Suprapubic skin (tissue), 4 donors: ENCODE results near the gene ADCK2. TPM values are rescaled to one million over a fixed set of nuclear protein-coding genes. Genes with fewer than 3 reads are reported as not detected.
A peak's percentile ranks its signal among the peaks of the same experiment; 100 is the strongest.
"Not testable (repeated sequence)": the region's sequence is repeated elsewhere in the genome, so short reads cannot be mapped to it uniquely, and the experiment has no call there.

Source experiments
- DNase-seq, 2 donors: peaks; one replicate each; pipeline ENCODE4 v3.0.0-alpha.2; 2019; ENCODE audit warnings: low spot score in 2 of 2
- H3K27ac ChIP-seq: fragments of 200-600 bp; sonication (generic); one replicate; pipeline ENCODE4 v1.5.1; 2019
- H3K27me3 ChIP-seq: fragments of 200-600 bp; sonication (generic); one replicate; pipeline ENCODE4 v1.5.1; 2019
- H3K36me3 ChIP-seq: fragments of 200-600 bp; sonication (generic); one replicate; pipeline ENCODE4 v1.5.1; 2019
- H3K4me1 ChIP-seq: fragments of 200-600 bp; sonication (generic); one replicate; pipeline ENCODE4 v1.5.1; 2019
- H3K4me3 ChIP-seq: fragments of 200-600 bp; sonication (generic); one replicate; pipeline ENCODE4 v1.5.1; 2019; ENCODE audit warnings: mild to moderate bottlenecking
- H3K9me3 ChIP-seq: fragments of 200-600 bp; sonication (generic); one replicate; pipeline ENCODE4 v1.5.1; 2019
- EP300 ChIP-seq: sonication (generic); formaldehyde crosslinking; IDR thresholded peaks from one replicate; pipeline ENCODE4 v1.6.1; 2017; ENCODE audit warnings: antibody characterized with exemption
- POLR2A ChIP-seq, 2 donors: fragments of 450-650 bp; IDR thresholded peaks; one replicate each; pipeline ENCODE4 v1.6.1; 2017; ENCODE audit warnings: antibody characterized with exemption in 2 of 2, mild to moderate bottlenecking in 2 of 2, moderate library complexity in 2 of 2
- POLR2AphosphoS5 ChIP-seq, 3 donors: sonication (generic); formaldehyde crosslinking; IDR thresholded peaks; one replicate each; pipeline ENCODE4 v1.6.1; 2017; ENCODE audit warnings: antibody characterized with exemption in 3 of 3
- WGBS: methylation state at CpG from one replicate; pipeline ENCODE4 v1.1.5; 2018; 5-methylcytosine and 5-hydroxymethylcytosine counted together
- total RNA-seq, 4 donors: library from RNA; depleted of rRNA; stranded (reverse); fragments of >200 nt; gene quantifications; one replicate each; pipeline ENCODE4 v1.1.0, GENCODE V29; 2016
- TF ChIP-seq, protein P1 (sequence below), 2 donors: fragments of 200-600 bp in 1 of 2; fragments of 450-650 bp in 1 of 2; sonication (generic) in 1 of 2; IDR thresholded peaks; one replicate each; pipeline ENCODE4 v1.5.1; 2016 to 2019; ENCODE audit warnings: antibody characterized with exemption in 2 of 2, mild to moderate bottlenecking in 1 of 2, moderate library complexity in 1 of 2

Gene ADCK2
- total RNA-seq, 4 donors from 2014 or later, result 41.2 to 65.9 (median 53.3) TPM

DNA sequence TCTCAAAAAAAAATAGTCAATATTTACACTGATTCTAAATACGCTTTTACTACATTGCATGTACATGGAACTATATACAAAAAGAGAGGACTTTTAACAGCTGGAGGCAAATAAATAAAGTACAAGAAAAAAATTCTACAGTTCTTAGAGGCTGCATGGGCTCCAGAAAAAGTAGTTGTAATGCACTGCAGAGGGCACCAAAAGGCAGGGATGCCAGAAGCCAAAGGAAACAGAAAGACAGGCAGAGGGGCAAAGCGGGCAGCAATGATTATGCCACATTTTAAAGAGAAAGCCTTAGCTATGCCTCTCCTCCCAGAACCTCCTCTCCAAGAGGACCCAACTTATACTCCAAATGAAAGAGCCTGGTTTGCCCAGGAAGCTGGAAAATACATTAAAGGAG, 11.6 kb upstream of the ADCK2 start:
- 63% methylated on average over 2 of the region's 2 CpGs for WGBS
- H3K27ac ChIP-seq, result no peak overlapping the region
- no peaks in the 10 kb centered on the region for H3K27me3 ChIP-seq
- H3K9me3 ChIP-seq, result no peaks in the 10 kb centered on the region
- H3K4me3 ChIP-seq, result no peak overlapping the region
- peaks cover 11% of the 10 kb centered on the region for H3K4me1 ChIP-seq
- TF ChIP-seq, protein P1, sequence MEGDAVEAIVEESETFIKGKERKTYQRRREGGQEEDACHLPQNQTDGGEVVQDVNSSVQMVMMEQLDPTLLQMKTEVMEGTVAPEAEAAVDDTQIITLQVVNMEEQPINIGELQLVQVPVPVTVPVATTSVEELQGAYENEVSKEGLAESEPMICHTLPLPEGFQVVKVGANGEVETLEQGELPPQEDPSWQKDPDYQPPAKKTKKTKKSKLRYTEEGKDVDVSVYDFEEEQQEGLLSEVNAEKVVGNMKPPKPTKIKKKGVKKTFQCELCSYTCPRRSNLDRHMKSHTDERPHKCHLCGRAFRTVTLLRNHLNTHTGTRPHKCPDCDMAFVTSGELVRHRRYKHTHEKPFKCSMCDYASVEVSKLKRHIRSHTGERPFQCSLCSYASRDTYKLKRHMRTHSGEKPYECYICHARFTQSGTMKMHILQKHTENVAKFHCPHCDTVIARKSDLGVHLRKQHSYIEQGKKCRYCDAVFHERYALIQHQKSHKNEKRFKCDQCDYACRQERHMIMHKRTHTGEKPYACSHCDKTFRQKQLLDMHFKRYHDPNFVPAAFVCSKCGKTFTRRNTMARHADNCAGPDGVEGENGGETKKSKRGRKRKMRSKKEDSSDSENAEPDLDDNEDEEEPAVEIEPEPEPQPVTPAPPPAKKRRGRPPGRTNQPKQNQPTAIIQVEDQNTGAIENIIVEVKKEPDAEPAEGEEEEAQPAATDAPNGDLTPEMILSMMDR (IDR thresholded peaks at IDR 0.05), result no peak
- no peak for TF ChIP-seq POLR2AphosphoS5 (IDR thresholded peaks at IDR 0.05)
- no peak for TF ChIP-seq POLR2A (IDR thresholded peaks at IDR 0.05)
- TF ChIP-seq EP300, result no peak
- no peaks in the 10 kb centered on the region for H3K36me3 ChIP-seq
- DNase-seq, result peak; percentile 3 to 10

DNA sequence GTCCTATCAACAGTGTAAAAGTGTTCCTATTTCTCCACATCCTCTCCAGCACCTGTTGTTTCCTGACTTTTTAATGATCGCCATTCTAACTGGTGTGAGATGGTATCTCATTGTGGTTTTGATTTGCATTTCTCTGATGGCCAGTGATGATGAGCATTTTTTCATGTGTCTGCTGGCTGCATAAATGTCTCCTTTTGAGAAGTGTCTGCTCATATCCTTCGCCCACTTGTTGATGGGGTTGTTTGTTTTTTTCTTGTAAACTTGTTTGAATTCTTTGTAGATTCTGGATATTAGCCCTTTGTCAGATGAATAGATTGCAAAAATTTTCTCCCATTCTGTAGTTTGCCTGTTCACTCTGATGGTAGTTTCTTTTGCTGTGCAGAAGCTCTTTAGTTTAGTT, 9.8 kb upstream of the ADCK2 start:
- H3K4me3 ChIP-seq, H3K9me3 ChIP-seq, H3K4me1 ChIP-seq, H3K27ac ChIP-seq, H3K36me3 ChIP-seq, H3K27me3 ChIP-seq, DNase-seq: not testable (repeated sequence)
- WGBS, result 57% methylated on average over 2 of the region's 2 CpGs

DNA sequence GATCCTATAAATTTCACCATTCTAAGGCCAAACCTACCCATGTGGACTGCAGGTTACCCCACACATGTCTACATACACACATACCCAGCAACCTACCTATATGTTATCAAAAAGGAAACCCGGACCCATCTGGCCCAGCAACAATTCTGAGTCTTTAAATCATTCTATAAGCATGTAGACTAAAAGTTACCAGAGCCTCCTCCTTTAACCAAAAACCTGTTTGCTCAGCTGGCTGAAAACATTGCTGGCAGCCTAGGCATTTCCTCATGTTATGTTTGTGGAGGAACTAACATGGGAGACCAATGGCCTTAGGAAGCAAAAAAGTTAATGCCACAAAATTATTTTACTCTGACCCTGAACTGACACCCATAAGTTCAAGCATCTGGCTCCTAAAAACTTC, 5.3 kb upstream of the ADCK2 start:
- Histone ChIP-seq H3K27me3 (no peaks in the 10 kb centered on the region), H3K4me3 (no peak overlapping the region), H3K27ac (no peak overlapping the region), H3K36me3 (no peaks in the 10 kb centered on the region), H3K4me1 (no peaks in the 10 kb centered on the region), H3K9me3 (no peaks in the 10 kb centered on the region)
- TF ChIP-seq POLR2A (IDR thresholded peaks at IDR 0.05) (no peak), EP300 (no peak), POLR2AphosphoS5 (IDR thresholded peaks at IDR 0.05) (no peak)
- TF ChIP-seq, protein P1 (IDR thresholded peaks at IDR 0.05), result no peak
- 67% methylated on average over 1 of the region's 1 CpG for WGBS
- peak in 1 of 2 donors; percentile 36 for DNase-seq

DNA sequence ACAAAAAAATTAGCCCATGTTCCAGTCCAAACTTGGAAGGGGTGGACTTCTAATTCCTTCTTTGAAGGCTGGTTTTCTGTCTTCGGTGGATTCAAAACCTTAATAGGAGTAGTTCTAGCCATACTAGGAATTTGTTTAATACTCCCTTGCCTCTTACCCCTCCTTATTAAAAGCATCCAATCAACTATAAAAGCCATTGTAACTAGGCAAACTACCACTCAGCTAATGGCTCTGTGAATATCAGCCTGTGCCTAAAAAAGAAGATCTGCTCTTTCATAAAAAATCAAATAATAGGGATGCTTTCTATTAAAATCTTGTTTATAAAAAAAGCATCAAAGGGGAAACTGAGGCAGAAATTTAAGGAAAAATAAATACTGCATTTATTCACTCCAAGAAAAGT, 4.1 kb upstream of the ADCK2 start:
- Histone ChIP-seq H3K27ac (no peak overlapping the region), H3K36me3 (no peaks in the 10 kb centered on the region), H3K27me3 (no peaks in the 10 kb centered on the region), H3K4me1 (peaks cover 6% of the 10 kb centered on the region), H3K9me3 (no peaks in the 10 kb centered on the region), H3K4me3 (no peak overlapping the region)
- DNase-seq, result no peak
- WGBS, result 82% methylated on average over 1 of the region's 1 CpG
- TF ChIP-seq, protein P1 (IDR thresholded peaks at IDR 0.05), result no peak

DNA sequence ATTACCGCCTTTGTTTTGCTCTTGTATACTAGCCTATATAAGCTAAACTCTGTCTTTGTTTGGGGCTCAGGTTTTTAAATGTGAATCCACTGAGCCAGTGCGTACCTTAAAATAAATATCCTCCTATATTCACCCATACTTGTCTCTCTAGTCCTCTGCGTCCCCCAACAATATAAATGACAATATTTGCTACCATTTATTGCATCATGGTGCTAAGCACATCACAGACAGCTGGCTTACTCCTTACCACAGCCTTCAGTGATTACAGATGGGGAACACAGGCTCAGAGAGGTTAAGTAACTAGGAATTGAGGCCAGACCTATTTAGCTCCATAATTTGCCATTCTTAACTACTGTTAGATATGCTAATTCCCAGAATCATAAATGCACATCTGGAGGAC, 3.4 kb upstream of the ADCK2 start:
- 91% methylated on average over 3 of the region's 3 CpGs for WGBS
- H3K9me3 ChIP-seq, result no peaks in the 10 kb centered on the region
- TF ChIP-seq POLR2A (IDR thresholded peaks at IDR 0.05), result no peak
- TF ChIP-seq EP300, result no peak
- no peak for TF ChIP-seq POLR2AphosphoS5 (IDR thresholded peaks at IDR 0.05)
- TF ChIP-seq, protein P1 (IDR thresholded peaks at IDR 0.05), result no peak

DNA sequence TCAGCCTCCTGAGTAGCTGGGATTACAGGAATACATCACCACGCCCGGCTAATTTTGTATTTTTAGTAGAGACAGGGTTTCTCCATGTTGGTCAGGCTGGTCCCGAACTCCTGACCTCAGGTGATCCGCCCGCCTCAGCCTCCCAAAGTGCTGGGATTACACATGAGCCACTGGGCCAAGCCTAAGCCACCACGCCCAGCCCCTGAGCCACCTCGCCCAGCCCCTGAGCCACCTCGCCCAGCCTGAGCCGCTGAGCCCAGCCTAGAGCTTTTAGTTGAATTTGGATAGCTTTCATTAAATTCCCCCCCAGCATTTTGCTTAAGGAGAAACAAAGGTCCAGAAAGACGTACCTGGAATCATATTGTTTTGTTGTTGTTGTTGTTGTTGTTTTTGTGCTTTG, 2.9 kb upstream of the ADCK2 start:
- not testable (repeated sequence) for H3K9me3 ChIP-seq, H3K4me3 ChIP-seq, H3K27me3 ChIP-seq, H3K27ac ChIP-seq, H3K36me3 ChIP-seq
- peaks cover 18% of the 10 kb centered on the region for H3K4me1 ChIP-seq
- peak in 1 of 2 donors; percentile 24 for DNase-seq
- whole genome bisulfite sequencing, result 65% methylated on average over 10 of the region's 10 CpGs

More for the DNA sequence above, 3.4 kb upstream of the ADCK2 start:
- no peaks in the 10 kb centered on the region for H3K27me3 ChIP-seq
- no peaks in the 10 kb centered on the region for H3K36me3 ChIP-seq
- no peak for DNase-seq
- H3K4me1 ChIP-seq, result peaks cover 13% of the 10 kb centered on the region
- H3K4me3 ChIP-seq, result no peak overlapping the region
- H3K27ac ChIP-seq, result no peak overlapping the region
